ENCODE results near the gene PPP1R9A. TPM values are rescaled to one million over a fixed set of nuclear protein-coding genes. Genes with fewer than 3 reads are reported as not detected.

Gene PPP1R9A
- polyA plus RNA-seq, 3 donors = not detected

- Mint-ChIP-seq H3K27ac (no peak overlapping the region), H3K36me3 (no peaks in the 10 kb centered on the region), H3K9me3 (peaks cover 0 to 6% (median 0%) of the 10 kb centered on the region in 7 donors), H3K4me1 (no peaks in the 10 kb centered on the region), H3K27me3 (ENCODE audit: low read depth in 3 of 3) (peaks cover 0 to 2% (median 0%) of the 10 kb centered on the region in 3 donors), H3K4me3 (no peak overlapping the region)
- TF ChIP-seq CTCF (IDR thresholded peaks at IDR 0.05) = no peak
- no peaks in the 10 kb centered on the region for H3K4me1 ChIP-seq (ENCODE audit: control insufficient read depth in 1 of 2, insufficient read depth in 2 of 2, low read length in 2 of 2)
- DNase-seq = no peak
- no peak overlapping the region for H2AFZ ChIP-seq (ENCODE audit: insufficient read depth, low read depth, low read length, poor library complexity, severe bottlenecking)
- intact Hi-C loops (cut with micrococcal nuclease) = no loop called here
- no peaks in the 10 kb centered on the region for H3K27me3 ChIP-seq (ENCODE audit: control insufficient read depth in 2 of 2, insufficient read depth in 2 of 2, low read length in 2 of 2)
- no peak overlapping the region for H3K4me2 ChIP-seq (replicated peaks; ENCODE audit: extremely low read depth, low read length, poor library complexity, severe bottlenecking)
- H3K36me3 ChIP-seq (replicated peaks in 1 of 2; ENCODE audit: control insufficient read depth in 1 of 2, insufficient read depth in 2 of 2, low read length in 2 of 2) = no peaks in the 10 kb centered on the region
- H3K27ac ChIP-seq (ENCODE audit: low read depth in 1 of 2, low read length in 2 of 2) = no peak overlapping the region
- H3K9ac ChIP-seq (ENCODE audit: insufficient read depth, low read length, poor library complexity, severe bottlenecking) = no peak overlapping the region
- no peaks in the 10 kb centered on the region for H4K20me1 ChIP-seq (ENCODE audit: insufficient read depth, low read length)
- H3K79me2 ChIP-seq (ENCODE audit: insufficient read depth, low read length) = no peaks in the 10 kb centered on the region
- no peak overlapping the region for H3K4me3 ChIP-seq (replicated peaks in 1 of 3; ENCODE audit: low read depth in 2 of 3, low read length in 3 of 3)
- no peaks in the 10 kb centered on the region for H3K9me3 ChIP-seq (replicated peaks in 1 of 2; ENCODE audit: control insufficient read depth in 1 of 2, insufficient read depth in 1 of 2, low read length in 2 of 2)
- WGBS (ENCODE audit: insufficient coverage) = no CpG with 5 or more reads among the region's 1 CpG
Observed at GRCh38 chr7:94957061-94957460, 49.7 kb downstream of the PPP1R9A start.

DNA sequence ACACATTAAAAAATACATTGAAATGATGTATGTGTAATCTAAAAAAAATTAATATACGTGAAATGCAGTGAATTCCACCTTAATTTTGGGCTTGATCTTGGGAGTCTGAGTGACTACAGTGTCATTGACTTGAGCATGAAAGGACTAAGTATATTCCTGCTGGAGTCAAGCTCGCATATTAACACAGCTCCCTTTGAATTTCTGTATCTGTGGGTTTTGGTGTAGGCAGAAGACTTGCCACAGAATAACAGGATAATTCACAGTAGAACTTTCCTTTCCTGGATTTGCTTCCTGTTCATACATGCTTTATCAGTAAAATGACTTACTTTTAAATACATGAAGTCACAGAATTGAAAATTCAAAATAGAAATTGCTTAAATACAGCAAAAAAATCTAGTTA lies 55.3 kb downstream of the PPP1R9A start:
- no peaks in the 10 kb centered on the region for H3K36me3 ChIP-seq (replicated peaks in 1 of 2; ENCODE audit: control insufficient read depth in 1 of 2, insufficient read depth in 2 of 2, low read length in 2 of 2)
- Mint-ChIP-seq H3K27me3 (ENCODE audit: low read depth in 3 of 3) (peaks cover 0 to 1% (median 0%) of the 10 kb centered on the region in 3 donors), H3K9me3 (peaks cover 2 to 12% (median 6%) of the 10 kb centered on the region in 7 donors), H3K36me3 (no peaks in the 10 kb centered on the region), H3K4me1 (no peaks in the 10 kb centered on the region), H3K4me3 (no peak overlapping the region), H3K27ac (no peak overlapping the region)
- DNase-seq = no peak
- no peak overlapping the region for H3K4me2 ChIP-seq (replicated peaks; ENCODE audit: extremely low read depth, low read length, poor library complexity, severe bottlenecking)
- H3K9ac ChIP-seq (ENCODE audit: insufficient read depth, low read length, poor library complexity, severe bottlenecking) = no peak overlapping the region
- no peaks in the 10 kb centered on the region for H4K20me1 ChIP-seq (ENCODE audit: insufficient read depth, low read length)
- no peak overlapping the region for H3K27ac ChIP-seq (ENCODE audit: low read depth in 1 of 2, low read length in 2 of 2)
- TF ChIP-seq CTCF (IDR thresholded peaks at IDR 0.05) = no peak
- no peak overlapping the region for H3K4me3 ChIP-seq (replicated peaks in 1 of 3; ENCODE audit: low read depth in 2 of 3, low read length in 3 of 3)
- no CpG with 5 or more reads among the region's 2 CpGs for WGBS (ENCODE audit: insufficient coverage)
- no peaks in the 10 kb centered on the region for H3K9me3 ChIP-seq (replicated peaks in 1 of 2; ENCODE audit: control insufficient read depth in 1 of 2, insufficient read depth in 1 of 2, low read length in 2 of 2)
- no peaks in the 10 kb centered on the region for H3K4me1 ChIP-seq (ENCODE audit: control insufficient read depth in 1 of 2, insufficient read depth in 2 of 2, low read length in 2 of 2)
- no peak overlapping the region for H2AFZ ChIP-seq (ENCODE audit: insufficient read depth, low read depth, low read length, poor library complexity, severe bottlenecking)
- no peaks in the 10 kb centered on the region for H3K79me2 ChIP-seq (ENCODE audit: insufficient read depth, low read length)
- no peaks in the 10 kb centered on the region for H3K27me3 ChIP-seq (ENCODE audit: control insufficient read depth in 2 of 2, insufficient read depth in 2 of 2, low read length in 2 of 2)
- intact Hi-C loops (cut with micrococcal nuclease) = no loop called here
